Astrocyte of the spinal cord (primary cell): Measurements from ENCODE around the gene PTPRN2.

Source experiments
- DNase-seq: peaks from one replicate; pipeline ENCODE4 v3.0.0; 2011; ENCODE audit warnings: low read depth, low spot score
- H3K4me3 ChIP-seq: 2 replicates; pipeline ENCODE4 v1.5.1; 2011; ENCODE audit warnings: low read depth, mild to moderate bottlenecking, low read length, moderate library complexity
- CTCF ChIP-seq: IDR thresholded peaks from 2 replicates; pipeline ENCODE4 v1.5.1; 2012; ENCODE audit warnings: low read depth, mild to moderate bottlenecking, low read length, inconsistent platforms
- in situ Hi-C: cut with HindIII; loops from 2 replicates; pipeline ENCODE4 v1.10.0; 2017; ENCODE audit warnings: low sequenced_read_pairs

The PTPRN2 gene

GRCh38 chr7:158142657-158143056 is 445.0 kb downstream of the PTPRN2 start:
- in situ Hi-C loops: no loop called here
- no peak for DNase-seq
- no peak overlapping the region for H3K4me3 ChIP-seq
- TF ChIP-seq CTCF: no peak

- no peak for DNase-seq
- TF ChIP-seq CTCF: no peak
- in situ Hi-C loops: no loop called here
- H3K4me3 ChIP-seq: no peak overlapping the region
Measured at GRCh38 chr7:158141806-158142518, 445.7 kb downstream of the PTPRN2 start.

GRCh38 chr7:158141221-158141582 is 446.4 kb downstream of the PTPRN2 start:
- DNase-seq: no peak
- no peak for TF ChIP-seq CTCF
- H3K4me3 ChIP-seq: no peak overlapping the region
- in situ Hi-C loops: no loop called here

GRCh38 chr7:158140538-158141220 is 446.9 kb downstream of the PTPRN2 start:
- in situ Hi-C loops: no loop called here
- no peak overlapping the region for H3K4me3 ChIP-seq
- TF ChIP-seq CTCF: no peak
- no peak for DNase-seq

GRCh38 chr7:158139499-158139898 is 448.1 kb downstream of the PTPRN2 start:
- no peak overlapping the region for H3K4me3 ChIP-seq
- no peak for DNase-seq
- in situ Hi-C loops: no loop called here
- TF ChIP-seq CTCF: no peak

GRCh38 chr7:158138329-158138597 is 449.4 kb downstream of the PTPRN2 start:
- no peak for TF ChIP-seq CTCF
- H3K4me3 ChIP-seq: no peak overlapping the region
- in situ Hi-C loops: no loop called here
- DNase-seq: no peak
